ENCODE results near the gene PRRC2A. TPM values are rescaled to one million over a fixed set of nuclear protein-coding genes. Genes with fewer than 3 reads are reported as not detected.

PRRC2A gene
- total RNA-seq, 2 experiments from 2014 or later, result 156 to 355 TPM

- no peaks in the 10 kb centered on the region for H3K9me2 ChIP-seq (ENCODE audit: insufficient read depth, low read length)
- no peak for TF ChIP-seq EZH2phosphoT487 (IDR thresholded peaks at IDR 0.05; ENCODE audit: borderline replicate concordance, low read depth, low read length)
- TF ChIP-seq, protein P1, sequence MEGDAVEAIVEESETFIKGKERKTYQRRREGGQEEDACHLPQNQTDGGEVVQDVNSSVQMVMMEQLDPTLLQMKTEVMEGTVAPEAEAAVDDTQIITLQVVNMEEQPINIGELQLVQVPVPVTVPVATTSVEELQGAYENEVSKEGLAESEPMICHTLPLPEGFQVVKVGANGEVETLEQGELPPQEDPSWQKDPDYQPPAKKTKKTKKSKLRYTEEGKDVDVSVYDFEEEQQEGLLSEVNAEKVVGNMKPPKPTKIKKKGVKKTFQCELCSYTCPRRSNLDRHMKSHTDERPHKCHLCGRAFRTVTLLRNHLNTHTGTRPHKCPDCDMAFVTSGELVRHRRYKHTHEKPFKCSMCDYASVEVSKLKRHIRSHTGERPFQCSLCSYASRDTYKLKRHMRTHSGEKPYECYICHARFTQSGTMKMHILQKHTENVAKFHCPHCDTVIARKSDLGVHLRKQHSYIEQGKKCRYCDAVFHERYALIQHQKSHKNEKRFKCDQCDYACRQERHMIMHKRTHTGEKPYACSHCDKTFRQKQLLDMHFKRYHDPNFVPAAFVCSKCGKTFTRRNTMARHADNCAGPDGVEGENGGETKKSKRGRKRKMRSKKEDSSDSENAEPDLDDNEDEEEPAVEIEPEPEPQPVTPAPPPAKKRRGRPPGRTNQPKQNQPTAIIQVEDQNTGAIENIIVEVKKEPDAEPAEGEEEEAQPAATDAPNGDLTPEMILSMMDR (conservative IDR thresholded peaks at IDR 0.05; ENCODE audit: low read length), result no peak
- peaks cover 24% of the 10 kb centered on the region for H3K36me3 ChIP-seq (ENCODE audit: insufficient read depth, low read length)
- H3K79me2 ChIP-seq (ENCODE audit: insufficient read depth, low read depth, low read length), result peaks cover 23% of the 10 kb centered on the region
- ChIA-PET CTCF (ENCODE audit: unreplicated experiment) (no interaction called here), POLR2A (interaction anchor here (0.6 kb wide), 2 partner anchors 75 to 1191 kb away, joined by 3 to 4 read pairs; no protein-coding TSS in a partner anchor)
- no TSS peak for BruUV-seq (replicated peaks)
- peak overlapping the region; percentile 97; the same call in 1 of the 2 replicates for H3K4me2 ChIP-seq (ENCODE audit: low read length)
- no peak overlapping the region for H3K4me3 ChIP-seq (ENCODE audit: low read depth, low read length, poor library complexity, severe bottlenecking)
- H2AFZ ChIP-seq (ENCODE audit: low read length), result no peak overlapping the region
- DNase-seq (ENCODE audit: low spot score), result no peak
- H3K4me1 ChIP-seq (ENCODE audit: insufficient read depth, low read length, poor library complexity, severe bottlenecking), result peaks cover 53% of the 10 kb centered on the region
- no peak overlapping the region for H3K27ac ChIP-seq (ENCODE audit: low read depth, low read length, poor library complexity, severe bottlenecking)
- intact Hi-C loops (cut with micrococcal nuclease; ENCODE audit: unreplicated experiment), result no loop called here
- H4K20me1 ChIP-seq (ENCODE audit: insufficient read depth, low read length), result no peaks in the 10 kb centered on the region
- H3K9me3 ChIP-seq (ENCODE audit: low read length), result no peaks in the 10 kb centered on the region
These were observed 37.7 kb downstream of the PRRC2A start for GRCh38 chr6:31658158-31658688.

GRCh38 chr6:31658983-31659648 lies 38.6 kb downstream of the PRRC2A start:
- Histone ChIP-seq H4K20me1 (ENCODE audit: insufficient read depth, low read length) (no peaks in the 10 kb centered on the region), H2AFZ (ENCODE audit: low read length) (no peak overlapping the region), H3K4me2 (ENCODE audit: low read length) (peak overlapping the region; percentile 97), H3K4me1 (ENCODE audit: insufficient read depth, low read length, poor library complexity, severe bottlenecking) (peaks cover 55% of the 10 kb centered on the region), H3K9me3 (ENCODE audit: low read length) (no peaks in the 10 kb centered on the region), H3K79me2 (ENCODE audit: insufficient read depth, low read depth, low read length) (peaks cover 26% of the 10 kb centered on the region), H3K27ac (ENCODE audit: low read depth, low read length, poor library complexity, severe bottlenecking) (no peak overlapping the region), H3K9me2 (ENCODE audit: insufficient read depth, low read length) (no peaks in the 10 kb centered on the region), H3K4me3 (ENCODE audit: low read depth, low read length, poor library complexity, severe bottlenecking) (peak overlapping the region; percentile 75), H3K36me3 (ENCODE audit: insufficient read depth, low read length) (peaks cover 33% of the 10 kb centered on the region)
- TF ChIP-seq, protein P1 (conservative IDR thresholded peaks at IDR 0.05; ENCODE audit: low read length), result no peak
- no peak for TF ChIP-seq EZH2phosphoT487 (IDR thresholded peaks at IDR 0.05; ENCODE audit: borderline replicate concordance, low read depth, low read length)
- CTCF ChIA-PET (ENCODE audit: unreplicated experiment), result no interaction called here
- no TSS peak for BruUV-seq (replicated peaks)
- intact Hi-C loops (cut with micrococcal nuclease; ENCODE audit: unreplicated experiment), result no loop called here
- no peak for DNase-seq (ENCODE audit: low spot score)
- POLR2A ChIA-PET, result no interaction called here

All from OCI-LY7 (cell line).